HG03135 (cell line): ENCODE data around the gene TMEM63B.
A peak's percentile ranks its signal among the peaks of the same experiment; 100 is the strongest.
"Not testable (repeated sequence)": the region's sequence is repeated elsewhere in the genome, so short reads cannot be mapped to it uniquely, and the experiment has no call there.

Source experiments
- ATAC-seq: cut with Tn5 transposase; IDR thresholded peaks from one replicate; pipeline ENCODE4 v1.9.1; 2021; ENCODE audit warnings: mild to moderate bottlenecking, moderate library complexity; ENCODE audit not compliant: unreplicated experiment

TMEM63B gene

GRCh38 chr6:44142835-44143234 lies 15.5 kb downstream of the TMEM63B start:
- ATAC-seq: no peak

DNA sequence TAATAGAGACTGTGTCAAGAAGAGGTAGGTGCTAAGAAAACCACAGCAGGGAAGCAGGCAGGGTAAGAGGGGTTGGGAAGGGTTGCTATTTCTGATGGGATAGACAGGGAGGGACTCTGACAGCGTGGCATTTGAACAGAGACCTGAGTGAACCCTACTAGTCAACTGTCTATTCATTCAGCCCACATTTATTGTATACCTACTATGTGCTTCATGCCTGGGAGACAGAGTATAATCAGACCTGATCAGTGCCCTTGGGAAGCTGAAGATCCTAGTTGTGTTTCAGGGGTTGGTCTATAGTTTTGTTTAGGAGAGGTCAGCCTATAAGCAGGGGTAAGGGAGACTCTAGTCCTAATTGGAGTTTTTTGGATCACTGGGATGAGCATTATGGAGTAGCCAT lies 16.4 kb downstream of the TMEM63B start:
- ATAC-seq: no peak

DNA sequence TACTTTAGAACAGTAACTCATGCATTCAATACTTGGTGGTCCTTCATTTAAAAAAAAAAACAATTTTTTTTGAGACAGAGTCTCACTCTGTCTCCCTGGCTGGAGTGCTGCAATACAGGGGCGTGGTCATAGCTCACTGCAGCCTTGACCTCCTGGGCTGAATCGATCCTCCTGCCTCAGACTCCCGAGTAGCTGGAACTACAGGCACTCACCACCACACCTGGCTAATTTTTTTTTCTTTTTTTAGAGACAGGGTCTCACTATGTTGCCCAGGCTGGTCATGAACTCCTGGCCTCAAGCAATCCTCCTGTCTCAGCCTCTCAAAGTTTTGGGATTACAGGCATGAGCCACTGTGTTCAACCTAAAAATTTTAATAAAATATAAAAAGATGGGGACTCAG lies 17.2 kb downstream of the TMEM63B start:
- not testable (repeated sequence) for ATAC-seq

- no peak for ATAC-seq
Measured at GRCh38 chr6:44145839-44146238, 18.5 kb downstream of the TMEM63B start.

- no peak for ATAC-seq
Measured at GRCh38 chr6:44146685-44147084, 19.3 kb downstream of the TMEM63B start.

GRCh38 chr6:44147256-44147655 lies 19.9 kb downstream of the TMEM63B start:
- ATAC-seq: no peak

- no peak for ATAC-seq
Measured at GRCh38 chr6:44148306-44148705, 21.0 kb downstream of the TMEM63B start.

DNA sequence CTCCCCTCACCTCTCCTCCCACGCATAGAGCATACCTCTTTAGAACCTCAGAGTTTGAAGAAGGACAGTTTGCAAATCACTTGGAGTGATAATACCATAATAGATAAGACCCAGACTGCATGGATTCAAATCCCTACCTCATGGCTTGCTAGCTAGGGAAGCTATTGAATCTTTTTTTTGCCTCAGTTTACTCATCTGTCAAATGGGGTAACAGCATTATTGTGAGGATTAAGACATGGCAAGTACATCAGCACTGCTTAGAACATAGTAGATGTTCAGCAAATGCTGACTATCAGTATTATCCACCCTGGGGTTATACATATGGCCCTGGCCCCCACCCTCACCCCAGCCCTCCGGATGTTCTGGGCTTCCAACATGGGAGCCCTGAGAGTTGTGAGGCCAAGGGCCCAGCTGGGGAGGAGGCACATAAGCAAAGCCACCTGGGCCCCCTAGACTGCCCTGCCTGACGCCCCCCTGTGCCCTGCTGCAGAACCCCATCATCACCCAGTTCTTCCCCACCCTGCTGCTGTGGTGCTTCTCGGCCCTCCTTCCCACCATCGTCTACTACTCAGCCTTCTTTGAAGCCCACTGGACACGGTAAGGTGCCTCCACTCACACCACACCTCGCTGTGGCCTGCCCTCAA lies 22.1 kb downstream of the TMEM63B start:
- no peak for ATAC-seq

DNA sequence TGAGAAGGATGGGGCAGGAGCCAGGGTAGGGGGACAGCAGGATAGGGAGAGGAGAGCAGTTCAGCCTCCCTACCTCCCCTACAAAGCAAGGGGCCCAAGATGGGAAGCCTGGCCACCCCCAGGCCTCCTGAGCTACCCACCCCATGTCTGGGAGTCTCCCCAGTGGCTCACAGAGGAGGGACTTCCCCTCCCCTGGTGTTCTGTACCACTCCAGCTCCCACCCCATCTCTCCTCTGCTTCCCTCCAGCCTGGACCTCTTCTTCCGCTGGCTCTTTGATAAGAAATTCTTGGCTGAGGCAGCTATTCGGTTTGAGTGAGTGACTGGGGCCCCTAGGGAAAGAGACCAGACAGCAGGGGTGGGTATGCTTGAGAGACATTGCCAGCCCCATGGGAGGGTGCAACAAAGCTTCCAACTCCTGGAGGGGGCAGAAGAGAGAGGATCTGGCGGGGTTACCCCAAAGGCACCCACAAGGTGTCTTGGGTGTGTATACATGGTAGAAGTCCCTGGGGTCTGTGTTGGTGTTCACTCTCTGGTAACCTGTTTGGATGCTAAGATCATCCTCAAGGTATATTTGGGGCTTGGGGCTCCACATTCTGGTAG lies 23.1 kb downstream of the TMEM63B start:
- no peak for ATAC-seq

GRCh38 chr6:44151348-44152108 lies 24.2 kb downstream of the TMEM63B start:
- peak; percentile 54 for ATAC-seq

DNA sequence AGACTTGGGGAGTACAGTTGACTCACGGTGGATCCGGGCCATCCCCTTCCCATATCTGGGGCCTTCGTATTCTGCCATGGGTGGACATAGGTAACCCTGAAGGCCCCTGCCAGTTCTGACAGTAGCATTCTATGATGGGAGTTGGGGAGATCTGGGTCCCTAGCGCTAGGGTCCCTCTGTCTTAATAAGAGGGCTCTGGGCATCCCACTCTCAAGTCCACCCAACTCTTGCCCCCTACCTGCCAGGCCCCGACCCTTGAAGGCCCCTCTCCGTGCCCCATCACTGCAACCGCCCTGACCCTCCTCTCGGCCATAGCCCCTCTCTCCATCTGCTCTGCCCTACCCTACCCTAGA lies 24.7 kb downstream of the TMEM63B start:
- ATAC-seq: no peak

- no peak for ATAC-seq
Measured at GRCh38 chr6:44152533-44152932, 25.2 kb downstream of the TMEM63B start.

DNA sequence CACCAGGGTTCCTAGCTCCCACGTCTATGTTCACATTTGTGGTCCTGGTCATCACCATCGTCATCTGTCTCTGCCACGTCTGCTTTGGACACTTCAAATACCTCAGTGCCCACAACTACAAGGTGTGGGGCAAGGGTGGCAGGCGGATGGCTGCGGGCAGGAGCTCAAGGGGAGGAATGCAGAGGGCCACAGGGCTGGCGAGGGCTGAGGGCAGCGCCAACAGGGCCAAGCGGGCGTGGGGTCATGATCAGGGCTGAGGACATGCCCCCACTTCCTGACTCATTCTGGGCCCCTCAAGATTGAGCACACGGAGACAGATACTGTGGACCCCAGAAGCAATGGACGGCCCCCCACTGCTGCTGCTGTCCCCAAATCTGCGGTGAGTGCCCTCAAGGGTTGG lies 26.7 kb downstream of the TMEM63B start:
- ATAC-seq: no peak

GRCh38 chr6:44156494-44157151 lies 29.3 kb downstream of the TMEM63B start:
- ATAC-seq: no peak

DNA sequence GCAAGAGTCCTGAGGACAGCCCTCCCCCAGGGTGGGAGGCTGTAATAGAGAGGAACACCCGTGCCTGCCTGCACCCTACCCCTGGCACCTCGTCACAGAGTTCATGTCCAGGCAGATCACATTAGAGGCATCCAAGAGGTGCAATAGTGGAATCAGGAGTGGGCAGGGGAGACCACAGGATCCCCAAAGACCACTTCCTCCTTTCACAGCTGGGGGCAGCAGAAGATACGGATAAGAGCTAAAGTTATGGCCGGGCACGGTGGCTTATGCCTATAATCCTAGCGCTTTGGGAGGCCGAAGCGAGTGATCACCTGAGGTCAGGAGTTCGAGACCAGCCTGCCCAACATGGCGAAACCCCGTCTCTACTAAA lies 29.8 kb downstream of the TMEM63B start:
- ATAC-seq: no peak

DNA sequence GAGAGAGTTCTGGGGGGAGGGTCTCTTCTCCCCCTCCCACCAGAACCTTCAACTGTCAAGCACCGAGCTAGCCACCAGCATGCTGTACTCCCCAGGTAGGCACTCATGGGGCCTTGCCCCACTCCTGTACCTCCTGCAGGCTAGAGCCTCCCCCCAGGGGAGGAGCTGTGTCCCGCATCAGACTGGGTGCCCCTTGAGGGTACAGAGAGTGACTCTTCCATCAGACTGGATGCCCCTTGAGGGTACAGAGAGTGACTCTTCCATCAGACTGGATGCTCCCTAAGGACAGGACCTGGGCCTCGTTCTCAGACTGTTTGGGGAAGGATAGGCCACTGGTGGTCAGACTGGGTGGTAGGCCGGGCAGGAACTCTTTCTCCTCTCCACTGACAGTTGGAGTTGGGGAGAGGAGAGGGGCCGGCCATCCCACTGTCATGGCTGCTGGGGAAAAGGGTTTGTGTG lies 31.4 kb downstream of the TMEM63B start, which contains the start of gene CAPN11:
TSS of gene CAPN11 (plus strand) at position 51 of the 459 bp plus-strand sequence. CDS start at position 80, 29 bp downstream.
- no peak for ATAC-seq

GRCh38 chr6:44161997-44162338 lies 34.6 kb downstream of the TMEM63B start:
- ATAC-seq: no peak

DNA sequence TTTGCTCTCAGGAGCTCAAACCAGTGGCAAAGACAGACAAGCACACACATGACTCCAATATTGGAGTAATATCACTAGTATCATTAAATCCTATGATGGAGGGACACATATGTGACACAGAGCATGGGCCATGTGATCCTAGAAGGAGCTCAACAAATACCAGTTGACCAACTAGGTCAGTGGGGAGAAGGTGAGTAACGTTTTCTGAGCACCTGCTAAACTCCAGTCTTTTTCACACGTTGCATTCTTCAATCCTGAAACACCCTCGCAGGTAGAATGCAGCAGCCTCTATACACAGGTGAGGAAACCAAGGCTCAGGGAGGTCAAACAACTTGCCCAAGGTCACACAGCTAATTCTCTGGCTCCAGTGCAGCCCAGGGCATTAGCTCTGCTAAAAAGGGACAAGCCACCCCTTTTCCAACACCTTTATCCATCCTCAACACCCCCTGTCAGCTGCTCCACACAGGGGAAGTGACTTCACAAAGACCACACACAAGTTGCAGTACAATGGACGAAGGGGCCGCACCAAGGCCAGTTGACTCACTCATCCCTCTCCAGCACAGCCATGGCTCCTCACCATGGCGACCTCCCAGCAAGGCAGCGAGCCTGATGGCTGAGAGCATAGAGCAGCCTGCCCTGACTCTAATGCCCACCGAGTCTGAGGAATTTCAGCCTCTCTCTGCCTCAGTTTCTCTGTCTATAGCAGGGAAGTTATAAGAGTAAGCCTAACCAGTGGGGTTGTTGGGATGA lies 35.7 kb downstream of the TMEM63B start:
- ATAC-seq: no peak

DNA sequence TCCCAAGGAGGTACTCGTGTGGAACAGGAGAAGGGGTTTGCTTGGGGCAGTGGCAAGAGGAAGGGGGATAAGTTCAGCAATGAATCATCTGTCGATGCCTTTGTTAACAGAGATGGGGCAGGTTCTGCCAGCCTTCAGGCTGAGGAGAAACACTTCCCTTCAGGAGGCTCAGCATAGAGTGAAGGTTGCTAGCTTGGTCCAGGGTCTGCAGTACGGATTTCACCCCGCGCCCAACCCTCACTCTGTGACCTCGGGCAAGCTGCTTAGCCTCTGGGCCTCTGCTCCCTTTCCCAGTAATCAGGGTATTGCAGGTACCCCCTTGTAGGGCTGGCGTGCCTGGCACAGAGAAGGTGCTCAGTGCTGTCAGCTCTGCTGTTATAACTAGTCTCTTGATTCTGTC lies 38.8 kb downstream of the TMEM63B start:
- no peak for ATAC-seq

DNA sequence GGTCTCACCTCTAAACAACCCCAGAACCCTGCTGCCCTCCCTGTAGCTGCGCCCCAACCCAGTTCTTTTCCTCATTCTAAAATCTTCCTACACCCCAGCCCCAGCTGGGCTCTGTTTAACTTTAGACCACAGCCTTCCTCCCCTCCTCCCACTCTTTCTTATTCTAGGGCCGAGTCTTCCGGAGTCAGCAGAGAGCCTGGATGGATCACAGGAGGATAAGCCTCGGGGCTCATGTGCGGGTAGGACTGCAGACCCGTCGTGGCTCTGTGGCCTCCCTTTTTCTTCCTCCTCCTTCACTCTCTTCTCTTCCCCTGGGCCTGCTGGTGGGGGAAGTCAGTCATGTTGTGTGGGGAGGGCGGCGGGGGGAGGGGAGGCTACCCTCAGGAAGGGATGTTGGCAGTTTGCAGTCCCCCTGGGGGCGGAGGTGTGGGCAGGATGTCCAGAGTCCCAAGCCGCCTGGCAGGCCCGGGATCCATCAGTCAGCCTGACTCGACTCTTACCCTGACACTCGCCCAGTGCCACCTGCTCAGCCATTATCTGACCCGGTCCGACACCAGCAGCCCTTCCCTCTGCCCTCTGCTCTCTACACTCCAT lies 39.3 kb downstream of the TMEM63B start:
- no peak for ATAC-seq

DNA sequence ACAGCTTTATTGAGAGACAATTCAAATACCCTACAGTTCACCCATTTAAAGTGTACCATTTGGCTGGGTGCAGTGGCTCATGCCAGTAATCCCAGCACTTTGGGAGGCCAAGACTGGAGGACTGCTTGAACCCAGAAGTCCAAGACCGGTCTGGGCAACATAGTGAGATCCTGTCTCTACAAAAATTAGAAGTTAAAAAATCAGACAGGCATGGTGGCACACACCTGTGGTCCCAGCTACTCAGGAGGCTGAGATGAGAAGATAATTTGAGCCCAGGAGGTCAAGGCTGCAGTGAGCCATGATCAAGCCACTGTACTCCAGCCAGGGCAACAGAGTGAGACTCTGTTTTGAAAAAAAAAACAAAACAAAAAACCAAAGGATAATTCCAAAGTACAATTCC lies 40.2 kb downstream of the TMEM63B start:
- no peak for ATAC-seq
